DMS114 treated with DMSO at 0.1 percent for 48 hours (cell line): ENCODE measurements around the gene MLH3.
"Not testable (repeated sequence)": the region's sequence is repeated elsewhere in the genome, so short reads cannot be mapped to it uniquely, and the experiment has no call there.

ENCODE experiments used
- DNase-seq: peaks from one replicate; lab custom pipeline; 2025; ENCODE audit not compliant: unreplicated experiment; lab: John Stamatoyannopoulos, UW

Gene MLH3

DNA sequence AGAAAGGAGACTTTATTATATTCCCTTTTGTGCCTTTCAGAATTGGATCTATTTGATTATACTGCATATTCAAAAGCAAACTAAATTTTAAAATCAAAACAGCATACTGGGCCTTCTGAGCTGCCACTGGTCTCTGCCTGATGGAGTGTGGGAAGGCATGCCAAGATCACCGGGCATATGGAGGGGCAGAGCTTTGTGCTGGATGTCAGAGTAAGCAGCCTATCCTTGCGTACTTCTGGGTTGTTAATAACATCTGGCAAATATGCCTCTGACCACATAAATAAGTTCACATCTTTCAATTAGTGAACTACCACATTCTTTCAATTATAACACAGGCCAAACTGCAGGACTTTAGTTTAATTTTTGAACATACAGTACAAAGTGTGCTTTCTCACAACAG lies 18.3 kb downstream of the MLH3 start:
- no peak for DNase-seq

GRCh38 chr14:75030147-75030546 lies 21.1 kb downstream of the MLH3 start:
- DNase-seq = no peak

DNA sequence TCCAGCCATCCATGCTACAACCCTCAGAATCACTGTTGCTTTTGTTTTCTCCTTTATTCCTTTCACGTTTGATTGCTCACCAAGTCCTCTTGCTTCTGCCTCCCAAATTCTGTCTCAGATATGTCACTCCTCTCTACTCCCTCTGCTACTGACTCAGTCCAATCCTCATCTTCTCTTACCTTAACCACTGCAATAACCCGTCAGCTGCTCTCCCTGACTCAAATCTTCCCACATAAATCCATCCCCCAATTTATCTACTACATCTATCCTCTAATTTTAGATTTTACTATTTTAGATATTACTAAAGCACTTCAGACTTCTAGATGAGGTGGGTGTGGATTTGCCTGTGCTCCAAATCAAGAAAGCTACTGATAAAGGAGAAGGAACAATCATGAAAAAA lies 25.4 kb downstream of the MLH3 start:
- no peak for DNase-seq

DNA sequence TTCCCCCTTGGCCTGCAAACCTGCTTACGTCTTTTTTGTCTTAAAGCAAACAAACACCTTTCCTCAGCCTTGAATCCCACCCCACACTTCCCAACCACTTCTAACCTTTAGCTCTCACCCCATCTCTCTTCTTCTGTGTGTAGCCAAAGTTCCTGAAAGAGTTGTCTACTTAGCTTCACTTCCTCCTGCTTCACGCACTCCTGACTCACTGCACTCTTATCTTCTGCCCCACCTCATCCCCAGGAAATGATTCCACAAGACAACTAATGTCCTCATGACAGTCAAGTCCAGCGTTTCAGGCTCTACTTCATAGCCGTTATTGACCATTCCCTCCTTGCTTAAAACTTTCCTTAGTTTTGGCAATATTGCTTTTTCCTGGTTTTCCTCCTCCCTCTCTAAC lies 26.2 kb downstream of the MLH3 start:
- DNase-seq = no peak

- no peak for DNase-seq
These were observed 28.2 kb downstream of the MLH3 start for GRCh38 chr14:75023108-75023507.

DNA sequence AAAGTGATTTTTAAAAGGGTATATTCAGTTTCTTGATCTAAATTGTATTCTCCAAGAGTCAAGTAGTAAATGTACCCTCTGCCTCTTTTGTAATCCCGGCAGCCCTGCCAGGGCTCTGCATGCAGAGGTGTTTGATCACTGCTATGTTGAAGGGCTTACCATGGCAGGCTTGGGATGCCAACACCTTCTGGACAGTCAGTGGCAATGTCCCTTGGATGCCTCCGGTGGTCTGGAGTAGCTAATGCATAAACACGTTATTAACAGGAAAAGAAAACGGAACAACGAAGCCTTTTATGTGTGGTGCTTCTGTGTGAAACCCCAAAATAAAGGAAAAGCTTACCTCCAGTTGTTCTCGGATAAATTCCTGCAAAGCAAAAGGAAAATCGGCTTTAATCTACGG lies 28.6 kb downstream of the MLH3 start:
- DNase-seq = no peak

DNA sequence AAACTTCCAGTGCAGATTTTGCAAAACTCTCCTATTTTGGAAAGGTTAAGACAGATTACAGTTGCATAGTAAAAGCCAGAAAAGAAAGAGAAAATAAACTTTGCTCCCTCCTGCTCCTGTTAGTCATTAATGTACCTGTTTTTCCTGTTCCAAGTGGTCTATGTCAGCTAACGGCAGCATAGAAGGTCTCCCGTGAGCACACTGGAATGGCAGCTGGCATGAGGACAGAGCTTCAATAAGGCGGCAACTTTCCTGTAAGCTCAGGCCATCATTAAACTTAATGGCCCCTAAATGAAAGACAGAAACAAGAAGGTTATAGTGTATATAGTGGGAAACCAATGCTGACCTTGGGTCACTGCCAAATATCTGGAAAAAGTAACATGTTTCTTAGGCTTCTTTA lies 32.6 kb downstream of the MLH3 start:
- no peak for DNase-seq

GRCh38 chr14:75016815-75017214 lies 34.5 kb downstream of the MLH3 start:
- DNase-seq = no peak

DNA sequence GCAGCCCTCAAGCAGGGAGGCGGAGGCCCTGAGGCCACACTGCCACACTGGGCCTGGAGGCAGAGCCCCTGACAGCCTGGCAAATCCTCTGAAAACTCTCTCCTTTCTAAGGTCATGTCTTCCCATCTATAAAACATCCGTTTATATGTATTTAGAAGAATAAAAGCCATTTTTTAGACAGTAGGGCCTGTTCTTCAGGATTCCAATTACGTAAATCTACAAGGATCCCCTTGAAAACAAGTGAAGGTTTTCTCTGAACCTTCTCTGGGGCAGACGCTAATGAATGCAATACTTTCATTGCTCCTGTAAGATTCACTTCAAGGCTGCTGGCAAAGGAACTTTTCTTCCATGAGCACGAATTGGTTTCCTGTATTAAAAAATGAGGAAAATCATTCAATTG lies 35.8 kb downstream of the MLH3 start:
- DNase-seq = no peak

GRCh38 chr14:75013290-75013689 lies 38.0 kb downstream of the MLH3 start:
- no peak for DNase-seq

DNA sequence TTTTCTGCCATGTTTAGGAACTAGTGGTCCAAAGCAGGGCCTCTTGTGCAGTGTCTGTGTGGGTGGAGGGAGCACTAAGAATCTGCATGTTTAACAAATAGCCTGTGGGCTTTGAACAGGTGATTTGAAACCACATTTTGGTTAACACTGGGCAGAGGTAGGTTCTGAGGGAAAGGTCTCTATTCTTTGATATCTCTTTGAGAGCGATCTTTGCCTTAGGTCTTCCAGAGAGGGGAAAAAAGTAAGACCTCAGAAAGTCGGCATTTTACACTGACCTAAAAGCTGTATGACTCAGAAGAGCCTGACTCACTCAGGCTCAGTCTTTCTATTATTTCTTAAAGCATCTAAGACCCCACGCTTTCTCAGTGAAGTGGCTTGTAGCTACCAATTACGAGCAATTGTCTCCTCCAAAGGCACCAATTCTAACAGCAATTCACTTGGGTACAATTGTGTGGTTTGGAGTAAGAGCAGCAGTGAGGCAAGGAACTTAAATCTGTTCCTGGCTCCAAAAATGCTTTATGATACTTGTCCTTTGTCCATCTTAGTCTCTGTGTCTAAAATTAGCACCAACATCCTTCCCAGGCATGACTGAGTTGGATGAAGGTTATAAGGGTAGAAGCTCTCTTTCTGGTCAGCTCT lies 39.8 kb downstream of the MLH3 start:
- DNase-seq = no peak

GRCh38 chr14:75010472-75011093 lies 40.7 kb downstream of the MLH3 start:
- DNase-seq = no peak

DNA sequence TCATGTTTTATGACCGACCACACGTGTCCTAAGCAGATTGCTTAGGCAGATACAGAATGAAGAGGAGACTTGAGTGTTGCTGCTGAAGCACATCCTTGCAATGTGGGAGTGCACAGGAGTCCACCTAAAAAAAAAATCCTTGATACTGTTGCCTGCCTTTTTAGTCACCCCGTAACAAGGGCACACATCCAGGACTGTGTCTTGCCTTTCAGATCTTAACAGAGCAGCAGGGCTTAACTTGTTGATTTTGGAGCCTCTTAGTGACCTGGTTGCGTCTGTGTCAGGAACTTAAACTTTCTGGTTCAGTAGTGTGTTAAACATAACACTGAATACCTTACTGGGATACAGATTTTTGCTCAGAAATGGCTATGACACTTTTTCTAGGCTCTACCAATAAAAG lies 42.1 kb downstream of the MLH3 start:
- no peak for DNase-seq

DNA sequence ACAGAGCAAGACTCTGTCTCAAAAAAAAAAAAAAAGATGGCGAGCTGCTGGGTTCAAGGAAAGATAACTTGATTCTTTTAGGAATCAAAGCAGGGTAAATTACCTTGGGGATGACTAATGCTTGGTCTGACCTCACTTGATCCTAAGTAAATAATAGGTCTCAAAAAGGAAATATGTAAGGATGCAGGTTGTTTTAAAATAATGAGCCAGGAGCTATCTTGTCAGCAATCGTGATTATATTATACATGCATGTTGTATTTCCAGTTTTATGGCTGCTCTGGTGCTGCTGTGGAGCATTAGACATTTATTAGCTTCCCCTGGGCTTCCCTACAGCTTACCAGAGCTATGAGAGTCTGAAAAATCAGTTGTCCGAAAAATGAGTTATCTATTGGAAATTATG lies 45.9 kb downstream of the MLH3 start:
- DNase-seq = no peak

DNA sequence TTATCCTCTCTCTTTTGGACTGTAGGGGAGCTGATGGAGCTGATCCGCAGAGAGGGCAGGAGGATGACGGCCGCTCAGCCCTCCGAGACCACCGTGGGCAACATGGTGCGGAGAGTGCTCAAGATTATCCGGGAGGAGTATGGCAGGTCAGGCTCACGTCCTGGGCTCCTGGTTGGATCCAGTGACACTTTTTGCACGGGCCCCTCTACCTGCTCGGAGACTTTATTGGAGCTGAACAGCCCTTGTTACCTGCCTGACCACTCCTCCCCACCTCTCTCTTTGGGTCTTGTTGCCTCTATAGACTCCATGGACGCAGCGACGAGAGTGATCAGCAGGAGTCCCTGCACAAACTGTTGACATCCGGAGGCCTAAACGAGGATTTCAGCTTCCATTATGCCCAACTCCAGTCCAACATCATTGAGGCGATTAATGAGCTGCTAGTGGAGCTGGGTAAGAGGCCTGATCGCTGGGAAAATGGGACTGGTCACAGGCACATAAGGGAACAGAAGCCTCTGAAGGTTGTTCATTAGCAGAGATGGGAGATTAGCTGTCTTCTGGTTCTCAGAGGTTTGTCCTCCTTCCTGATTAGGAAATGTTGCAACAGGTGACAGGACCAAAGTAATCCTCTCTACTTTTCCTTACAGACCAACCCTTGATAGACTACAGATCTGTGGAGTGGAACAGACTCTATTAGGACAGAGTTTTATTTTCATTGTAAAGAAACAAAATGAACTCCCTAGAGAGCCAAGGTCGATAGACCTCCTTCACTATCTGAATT lies 47.8 kb downstream of the MLH3 start:
- no peak for DNase-seq

DNA sequence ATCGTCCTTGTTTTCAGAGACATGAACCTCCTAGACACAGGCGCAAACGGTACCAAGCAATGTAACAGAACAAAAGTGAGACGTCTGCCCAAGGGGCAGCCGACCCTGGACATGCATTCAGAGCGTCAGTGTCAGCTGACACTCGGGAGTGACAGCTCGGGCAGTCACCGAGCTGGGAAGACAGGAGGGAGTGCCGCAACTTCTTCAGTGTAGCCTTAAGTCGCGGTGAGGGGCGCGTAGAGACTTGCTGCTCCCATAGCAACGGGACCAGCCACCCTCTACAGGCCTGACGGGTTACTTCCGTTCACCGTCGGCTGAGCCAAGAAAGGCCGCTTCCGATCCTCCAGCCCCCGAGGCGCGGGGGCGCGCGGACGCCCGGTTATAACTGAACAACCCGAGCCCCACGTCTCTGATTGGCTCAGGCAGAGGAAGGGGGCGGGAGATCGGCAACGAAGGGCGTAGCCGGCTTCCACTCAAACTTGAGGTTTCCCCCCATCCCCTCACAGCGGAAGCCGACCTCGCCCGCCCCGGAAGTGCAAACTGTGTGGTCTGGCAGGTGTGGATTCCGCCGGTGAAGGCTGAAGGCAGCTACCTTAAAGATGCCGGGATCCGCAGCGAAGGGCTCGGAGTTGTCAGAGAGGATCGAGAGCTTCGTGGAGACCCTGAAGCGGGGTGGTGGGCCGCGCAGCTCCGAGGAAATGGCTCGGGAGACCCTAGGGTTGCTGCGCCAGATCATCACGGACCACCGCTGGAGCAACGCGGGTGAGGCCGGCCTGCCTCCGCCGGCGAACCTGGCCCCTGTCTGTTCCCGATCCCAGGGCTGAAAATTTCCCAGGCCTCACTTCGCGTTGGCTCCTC lies 48.6 kb downstream of the MLH3 start, which contains the start of gene EIF2B2:
TSS of gene EIF2B2 (plus strand) at position 530 of the 858 bp plus-strand sequence. CDS start at position 600, 70 bp downstream.
- peak; percentile 89 for DNase-seq

DNA sequence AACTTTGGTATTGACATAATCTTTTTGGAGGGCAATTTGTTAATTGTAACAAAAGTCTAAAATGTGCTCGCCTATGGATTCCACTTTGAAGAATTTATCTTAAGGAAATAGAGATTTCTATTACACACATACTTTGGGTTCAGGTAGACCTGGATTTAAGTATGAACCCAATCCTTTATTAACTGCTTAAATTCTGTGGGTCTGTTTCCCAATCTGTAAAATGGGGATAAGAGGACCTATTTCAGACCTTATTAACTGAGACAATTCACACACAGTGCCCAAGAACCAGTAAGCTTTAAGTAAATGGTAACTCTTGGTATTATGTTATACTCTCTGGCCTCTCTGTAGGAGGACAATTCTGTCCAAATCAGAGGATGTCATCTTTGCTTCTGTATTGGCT lies 49.4 kb downstream of the MLH3 start:
- no peak for DNase-seq

- DNase-seq = no peak
These were observed 50.0 kb downstream of the MLH3 start for GRCh38 chr14:75001261-75001660.

DNA sequence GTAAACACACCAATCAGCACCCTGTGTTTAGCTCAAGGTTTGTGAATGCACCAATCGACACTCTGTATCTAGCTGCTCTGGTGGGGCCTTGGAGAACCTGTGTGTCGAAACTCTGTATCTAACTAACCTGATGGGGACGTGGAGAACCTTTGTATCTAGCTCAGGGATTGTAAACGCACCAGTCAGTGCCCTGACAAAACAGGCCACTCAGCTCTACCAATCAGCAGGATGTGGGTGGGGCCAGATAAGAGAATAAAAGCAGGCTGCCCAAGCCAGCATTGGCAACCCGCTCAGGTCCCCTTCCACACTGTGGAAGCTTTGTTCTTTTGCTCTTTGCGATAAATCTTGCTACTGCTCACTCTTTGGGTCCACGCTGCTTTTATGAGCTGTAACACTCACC lies 55.5 kb downstream of the MLH3 start:
- not testable (repeated sequence) for DNase-seq

DNA sequence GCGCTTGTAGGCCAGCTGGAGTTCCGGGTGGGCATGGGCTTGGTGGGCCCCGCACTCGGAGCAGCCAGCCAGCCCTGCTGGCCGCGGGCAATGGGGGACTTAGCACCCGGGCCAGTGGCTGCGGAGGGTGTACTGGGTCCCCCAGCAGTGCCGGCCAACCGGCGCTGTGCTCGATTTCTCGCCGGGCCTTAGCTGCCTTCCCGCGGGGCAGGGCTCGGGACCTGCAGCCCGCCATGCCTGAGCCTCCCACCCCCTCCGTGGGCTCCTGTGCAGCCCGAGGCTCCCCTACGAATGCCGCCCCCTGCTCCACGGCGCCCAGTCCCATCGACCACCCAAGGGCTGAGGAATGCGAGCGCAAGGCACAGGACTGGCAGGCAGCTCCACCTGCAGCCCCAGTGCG lies 57.1 kb downstream of the MLH3 start:
- DNase-seq = not testable (repeated sequence)

- no peak for DNase-seq
These were observed 62.3 kb downstream of the MLH3 start for GRCh38 chr14:74988993-74989392.
